Stimulated activated CD4-positive, alpha-beta T cell treated with anti-CD3 and anti-CD28 coated beads, Interleukin-2, amount 100 ng/mL, for 48 hours (primary cell): ENCODE data around the gene KLHL30.

Experiments used
- DNase-seq, 2 donors: peaks; one replicate each; pipeline ENCODE4 v3.0.0-alpha.2; 2020

Gene KLHL30

DNA sequence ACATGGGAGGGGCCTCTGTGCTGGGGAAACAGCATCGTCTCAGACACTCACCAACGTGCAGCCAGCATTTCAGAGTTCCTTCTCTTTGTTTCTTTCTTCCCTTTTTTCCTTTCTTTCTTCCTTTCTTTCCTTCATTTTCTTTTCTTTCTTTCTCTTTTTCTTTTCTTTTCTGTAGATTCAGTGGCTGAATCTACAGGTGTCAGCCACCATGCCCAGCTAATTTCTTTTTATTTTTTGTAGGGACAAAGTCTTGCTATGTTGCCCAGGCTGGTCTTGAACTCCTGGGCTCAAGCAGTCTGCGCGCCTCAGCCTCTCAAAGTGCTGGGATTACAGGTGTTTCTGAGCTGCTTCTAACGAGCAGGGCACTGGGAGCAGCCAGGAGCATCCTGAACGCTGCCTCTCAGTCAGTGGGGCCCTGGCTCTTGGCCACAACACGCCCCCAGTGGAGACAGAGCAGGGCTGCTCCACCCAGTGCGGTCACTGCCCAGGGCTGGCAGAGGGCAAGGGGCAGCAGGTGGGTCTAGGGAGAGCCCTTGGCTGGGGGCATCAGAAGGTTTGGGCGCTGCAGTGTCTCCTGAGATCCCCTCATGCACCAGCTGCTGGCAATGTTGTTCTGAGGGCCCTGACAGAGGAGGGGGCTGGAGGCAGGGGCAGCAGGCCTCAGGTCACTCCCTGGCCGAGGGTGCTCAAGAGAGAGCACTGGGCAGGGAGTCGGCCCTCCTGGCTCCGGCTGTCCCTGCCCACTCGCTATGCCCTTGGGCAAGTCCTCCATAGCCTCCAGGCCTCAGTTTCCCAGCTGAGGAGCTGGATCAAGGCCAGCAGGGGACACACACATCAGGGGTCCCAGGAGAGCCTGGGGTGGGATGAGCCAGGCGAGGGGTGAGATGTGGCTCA lies 4.7 kb upstream of the KLHL30 start:
- no peak for DNase-seq

DNA sequence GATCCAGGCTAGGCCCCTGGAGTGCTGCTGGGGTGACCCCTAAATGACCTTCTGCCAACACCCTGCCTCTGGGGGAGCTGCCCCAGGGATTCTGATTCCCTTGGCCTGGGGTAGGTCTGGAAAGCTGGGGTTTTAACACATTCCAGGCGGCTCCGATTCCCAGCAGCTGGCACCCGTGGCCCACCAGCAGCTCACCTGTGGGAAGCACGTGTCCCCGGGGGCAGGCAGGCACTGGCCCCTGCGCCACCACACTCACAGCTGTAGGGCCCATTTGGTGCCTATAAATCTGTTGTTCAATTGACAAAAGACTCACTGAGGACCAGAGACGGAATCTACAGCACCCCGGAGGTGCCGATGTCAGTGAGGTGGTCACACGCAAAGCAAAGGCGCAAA lies 4.1 kb upstream of the KLHL30 start:
- DNase-seq = no peak

DNA sequence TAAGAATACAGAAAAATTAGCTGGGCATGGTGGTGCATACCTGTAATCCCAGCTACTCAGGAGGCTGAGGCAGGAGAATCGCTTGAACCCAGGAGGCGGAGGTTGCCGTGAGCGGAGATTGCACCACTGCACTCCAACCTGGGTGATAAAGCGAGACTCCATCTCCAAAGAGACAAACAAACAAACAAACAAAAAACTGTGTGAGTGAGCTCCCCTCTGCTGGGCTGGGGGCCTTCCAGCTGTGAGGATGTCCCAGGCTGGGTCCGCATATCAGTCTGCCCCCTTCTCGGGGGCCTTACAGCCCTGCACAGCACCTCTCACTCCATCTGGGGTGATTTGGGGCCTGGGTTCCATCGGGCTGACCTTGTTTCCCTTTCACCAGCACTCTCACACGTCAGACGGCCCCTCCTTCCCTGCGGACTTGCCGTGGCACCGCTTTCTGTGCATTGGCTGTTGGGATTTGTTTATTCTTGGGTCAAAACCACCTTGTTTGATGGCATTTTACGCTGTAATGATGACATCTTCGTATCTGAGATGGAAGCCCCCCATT lies 2.8 kb upstream of the KLHL30 start:
- no peak for DNase-seq

DNA sequence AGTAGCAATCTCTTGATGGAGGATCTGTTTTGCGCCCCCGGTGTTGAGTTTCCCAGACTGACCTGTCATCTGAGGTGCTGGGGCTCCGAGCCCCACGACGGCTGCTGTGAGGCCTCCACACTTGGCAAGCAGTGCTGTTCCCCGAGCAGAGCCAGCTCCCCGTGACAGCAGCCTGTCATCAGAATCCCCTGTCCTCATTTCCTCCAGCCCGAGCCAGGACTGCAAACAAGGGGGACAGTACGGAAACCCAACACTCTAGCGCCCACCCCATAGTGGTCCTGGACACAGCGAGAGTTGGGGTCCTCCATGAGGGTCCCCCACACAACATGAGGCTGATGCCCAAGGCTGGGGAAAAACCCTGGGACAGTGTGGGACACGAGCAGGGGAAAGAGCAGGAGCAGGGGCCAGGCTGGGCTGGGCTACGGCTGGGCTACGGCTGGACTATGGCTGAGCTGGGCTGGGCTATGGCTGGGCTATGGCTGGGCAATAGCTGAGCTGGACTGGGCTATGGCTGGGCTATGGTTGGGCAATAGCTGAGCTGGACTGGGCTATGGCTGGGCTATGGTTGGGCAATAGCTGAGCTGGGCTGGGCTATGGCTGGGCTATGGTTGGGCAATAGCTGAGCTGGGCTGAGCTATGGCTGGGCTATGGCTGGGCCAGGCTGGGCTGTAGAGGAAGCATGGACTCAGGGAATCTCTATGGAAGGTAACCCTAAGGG lies 1.5 kb upstream of the KLHL30 start:
- no peak for DNase-seq

DNA sequence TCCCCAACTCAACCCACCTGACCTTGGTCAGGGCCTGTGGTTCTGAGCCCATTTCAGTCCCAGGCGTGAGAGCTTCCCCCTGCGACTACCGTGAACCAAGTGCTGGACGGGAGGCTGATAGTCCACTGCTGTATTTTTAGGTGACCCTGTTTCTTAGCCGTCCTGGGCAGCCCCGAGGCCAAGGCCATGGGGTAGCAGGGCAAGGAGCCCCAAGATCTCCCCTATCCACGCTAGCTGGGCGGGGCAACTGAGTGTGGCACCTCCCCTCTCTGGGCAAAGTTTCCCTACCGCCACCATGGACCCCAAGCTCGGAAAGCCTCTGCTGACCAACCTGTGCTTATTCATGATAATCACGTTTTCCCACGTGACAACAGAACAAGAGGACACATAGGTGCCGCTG lies 583 bp upstream of the KLHL30 start:
- no peak for DNase-seq

DNA sequence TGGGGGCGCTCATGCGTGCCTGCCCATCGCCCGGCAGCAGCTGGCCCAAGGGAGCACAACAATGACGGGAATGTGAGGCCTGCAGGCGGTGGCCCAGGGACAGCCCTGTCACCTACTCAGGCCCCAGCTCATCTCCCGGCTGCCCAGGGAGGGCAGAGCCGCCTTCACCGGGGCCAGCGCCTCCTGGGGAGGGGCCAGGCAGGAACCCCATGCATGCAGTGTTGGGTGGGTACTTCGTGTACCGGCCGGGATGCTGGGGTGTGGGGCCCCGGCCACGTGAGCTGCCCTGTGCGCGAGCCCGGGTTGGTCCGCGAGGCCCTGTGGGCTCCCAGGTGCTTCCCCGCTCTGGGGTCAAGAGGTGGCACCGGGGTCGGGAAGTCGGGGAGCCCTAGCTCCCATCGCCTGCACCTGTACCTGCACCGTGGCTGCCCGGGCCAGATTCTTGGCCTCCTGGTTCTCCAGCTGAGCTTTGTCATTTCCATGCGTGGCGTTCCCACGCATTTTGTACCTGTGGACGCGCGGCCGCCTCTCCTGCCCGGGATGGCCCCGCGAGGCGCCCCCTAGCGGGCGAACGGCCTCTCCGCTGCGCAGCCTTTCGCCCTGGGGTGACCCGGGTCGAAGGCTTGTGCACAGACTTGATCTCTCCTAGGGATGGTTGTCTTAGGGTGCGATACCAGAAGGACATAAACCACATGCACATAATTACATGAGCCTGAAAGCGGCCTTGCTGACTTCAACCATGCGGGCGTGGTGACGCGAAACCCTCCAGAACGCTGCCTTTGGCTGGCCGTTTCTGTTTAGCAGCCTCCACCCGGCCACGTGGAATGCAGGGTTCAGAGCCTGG lies 950 bp downstream of the KLHL30 start:
- peak; percentile 25 to 54 for DNase-seq

DNA sequence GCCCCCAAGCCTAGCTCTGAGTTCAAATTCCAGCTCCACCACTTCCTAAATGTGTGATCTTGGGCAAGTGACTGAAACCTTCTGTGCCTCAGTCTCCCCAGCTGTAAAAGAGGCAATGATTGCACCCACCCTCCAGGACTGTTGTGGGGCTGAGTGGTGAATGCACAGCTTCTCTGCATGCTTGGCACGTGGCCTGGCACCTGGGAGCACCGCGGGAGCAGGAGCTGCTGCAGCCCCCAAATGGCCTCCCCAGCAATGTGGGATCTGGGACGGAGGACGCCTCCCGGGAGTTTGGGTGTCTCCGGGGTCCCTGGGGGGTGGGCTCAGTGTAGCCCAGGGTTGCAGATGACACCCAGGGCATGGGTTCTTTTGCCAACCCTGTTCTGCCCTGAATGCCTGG lies 1.6 kb downstream of the KLHL30 start:
- DNase-seq = no peak

DNA sequence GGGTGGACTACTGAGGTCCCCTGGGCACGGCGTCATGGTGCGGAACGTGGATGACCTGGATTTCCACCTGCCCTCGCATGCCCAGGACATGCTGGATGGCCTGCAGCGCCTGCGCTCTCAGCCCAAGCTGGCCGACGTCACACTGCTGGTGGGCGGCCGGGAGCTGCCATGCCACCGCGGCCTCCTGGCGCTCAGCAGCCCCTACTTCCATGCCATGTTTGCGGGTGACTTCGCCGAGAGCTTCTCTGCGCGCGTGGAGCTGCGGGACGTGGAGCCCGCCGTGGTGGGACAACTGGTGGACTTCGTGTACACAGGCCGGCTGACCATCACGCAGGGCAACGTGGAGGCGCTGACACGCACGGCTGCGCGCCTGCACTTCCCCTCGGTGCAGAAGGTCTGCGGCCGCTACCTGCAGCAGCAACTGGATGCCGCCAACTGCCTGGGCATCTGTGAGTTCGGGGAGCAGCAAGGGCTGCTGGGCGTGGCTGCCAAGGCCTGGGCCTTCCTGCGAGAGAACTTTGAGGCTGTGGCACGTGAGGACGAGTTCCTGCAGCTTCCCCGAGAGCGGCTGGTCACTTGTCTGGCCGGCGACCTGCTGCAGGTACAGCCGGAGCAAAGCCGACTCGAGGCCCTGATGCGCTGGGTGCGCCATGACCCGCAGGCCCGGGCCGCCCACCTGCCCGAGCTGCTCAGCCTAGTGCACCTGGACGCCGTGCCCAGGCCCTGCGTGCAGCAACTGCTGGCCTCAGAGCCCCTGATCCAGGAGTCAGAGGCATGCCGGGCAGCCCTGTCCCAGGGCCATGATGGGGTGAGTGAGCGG lies 2.5 kb downstream of the KLHL30 start:
- no peak for DNase-seq

DNA sequence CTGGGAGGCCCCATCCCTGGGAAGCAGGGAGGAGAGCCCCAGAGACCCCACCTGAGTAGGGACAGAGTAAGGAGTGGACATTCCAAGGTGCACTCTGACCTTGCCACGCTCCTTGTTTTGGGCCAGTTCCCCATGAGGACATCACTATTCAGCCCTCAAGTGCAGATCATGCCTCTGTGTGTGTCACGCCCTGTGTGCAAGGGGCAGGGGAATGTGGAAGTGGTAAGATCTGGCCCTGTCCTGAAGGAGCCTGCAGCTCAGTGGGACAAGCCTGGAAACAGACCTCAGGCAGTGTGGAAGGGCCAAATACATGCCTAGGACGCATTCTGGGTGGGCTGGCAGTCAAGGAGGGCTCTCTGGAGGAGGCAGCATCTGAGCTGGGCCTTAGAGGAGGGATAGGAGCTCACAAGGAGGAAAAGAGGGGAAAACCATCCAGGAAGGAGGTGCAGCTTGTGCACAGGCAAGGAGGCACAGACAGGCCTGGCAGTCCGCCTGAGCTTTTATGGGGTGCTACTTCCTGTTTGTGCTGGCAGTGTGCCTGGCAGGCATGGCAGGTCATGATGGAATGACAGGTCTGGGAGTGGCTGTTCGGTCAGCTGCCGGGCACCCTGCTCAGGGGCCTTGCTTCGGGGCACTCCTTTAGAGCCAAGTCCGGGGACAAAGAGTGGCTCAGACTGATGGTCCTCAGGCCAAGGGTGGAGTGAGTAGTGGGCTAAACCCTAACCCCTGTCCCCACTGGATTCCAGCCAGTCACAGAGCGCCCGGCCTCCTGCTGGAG lies 3.3 kb downstream of the KLHL30 start:
- DNase-seq = no peak

DNA sequence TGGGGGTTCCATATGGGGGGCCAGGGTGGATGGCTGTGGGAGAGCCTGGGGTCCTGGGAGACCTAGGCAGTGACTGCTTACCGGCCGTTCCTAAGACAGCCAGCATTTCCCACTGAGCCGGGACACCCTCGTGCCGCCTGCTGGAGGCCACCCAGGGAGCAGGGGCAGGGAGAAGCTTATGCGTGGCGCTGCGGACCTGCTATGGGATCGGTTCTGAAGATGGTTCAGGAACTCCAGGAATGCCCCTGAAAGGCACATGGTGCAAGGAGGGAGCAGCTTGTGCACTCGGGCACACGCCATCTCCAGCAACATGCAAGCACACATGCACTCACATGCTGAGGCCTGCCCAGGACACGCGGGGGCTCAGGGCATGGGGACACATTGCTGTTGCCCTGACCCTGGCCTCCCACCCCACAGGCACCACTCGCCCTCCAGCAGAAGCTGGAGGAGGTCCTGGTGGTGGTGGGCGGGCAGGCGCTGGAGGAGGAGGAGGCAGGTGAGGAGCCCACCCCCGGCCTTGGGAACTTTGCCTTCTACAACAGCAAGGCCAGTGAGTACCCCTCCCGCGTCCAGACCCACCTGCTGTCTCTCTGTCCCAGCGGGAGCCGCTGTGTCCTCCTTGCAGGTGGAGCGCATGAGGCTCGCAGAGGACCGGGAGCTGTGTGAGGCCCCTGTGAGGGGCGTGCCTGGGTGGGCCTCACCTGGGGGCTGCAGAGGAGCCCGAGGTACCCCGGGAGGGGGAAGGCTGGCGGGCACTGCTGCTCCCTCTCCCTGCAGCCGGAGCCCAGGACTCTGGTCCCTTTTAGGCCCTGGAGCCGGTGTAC lies 4.1 kb downstream of the KLHL30 start:
- DNase-seq = no peak

DNA sequence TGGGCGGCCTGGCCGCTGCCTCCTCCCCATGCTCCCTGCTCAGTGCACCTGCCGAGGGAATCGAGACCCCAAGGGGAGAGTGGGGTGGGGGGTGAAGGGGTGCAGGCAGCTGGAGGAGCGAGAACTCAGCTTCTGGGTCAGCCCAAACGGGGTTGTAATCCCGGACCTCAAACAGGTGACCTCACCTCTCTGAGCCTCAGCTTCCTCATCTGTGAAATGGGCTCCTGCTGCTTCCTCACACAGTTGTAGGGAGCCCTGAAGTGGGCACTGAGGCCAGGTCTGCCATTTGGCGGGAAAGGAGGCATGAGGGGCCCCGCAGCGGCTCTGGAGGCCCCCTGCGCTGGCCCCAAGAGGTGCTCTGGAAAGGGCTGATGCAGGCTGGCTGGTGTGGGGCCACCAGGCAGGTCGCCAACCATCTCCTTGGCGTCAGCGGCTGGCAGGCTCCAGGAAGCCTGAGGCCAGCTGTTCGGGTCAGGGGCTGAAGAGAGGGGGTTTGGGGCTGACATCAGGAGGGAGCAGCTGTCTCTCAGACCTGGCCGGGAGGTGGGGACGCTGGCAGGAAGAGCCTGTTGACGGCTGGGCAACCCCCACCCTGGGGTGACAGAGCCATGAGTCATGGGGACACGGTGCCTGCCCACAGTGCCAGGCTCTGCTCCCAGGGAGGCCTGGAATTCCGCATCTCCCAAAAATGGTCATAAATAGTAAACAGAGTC lies 4.9 kb downstream of the KLHL30 start:
- DNase-seq = no peak

DNA sequence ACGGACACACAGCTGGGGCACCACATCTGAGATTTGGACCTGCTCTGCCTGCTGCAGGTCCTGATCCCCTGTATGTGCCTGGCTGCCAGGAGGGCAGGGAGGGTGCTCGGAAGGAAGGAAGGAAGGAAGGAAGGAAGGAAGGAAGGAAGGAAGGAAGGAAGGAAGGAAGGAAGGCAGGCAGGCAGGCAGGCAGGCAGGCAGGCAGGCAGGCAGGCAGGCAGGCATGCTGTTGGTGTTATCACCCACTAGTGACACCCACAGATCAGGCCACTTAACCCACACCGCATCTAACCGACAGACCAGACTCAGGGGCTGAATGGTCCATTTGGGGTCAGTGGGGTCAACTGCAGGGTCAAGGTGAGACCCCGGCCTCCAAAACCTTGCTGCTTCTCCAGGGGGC lies 5.8 kb downstream of the KLHL30 start:
- DNase-seq = no peak

DNA sequence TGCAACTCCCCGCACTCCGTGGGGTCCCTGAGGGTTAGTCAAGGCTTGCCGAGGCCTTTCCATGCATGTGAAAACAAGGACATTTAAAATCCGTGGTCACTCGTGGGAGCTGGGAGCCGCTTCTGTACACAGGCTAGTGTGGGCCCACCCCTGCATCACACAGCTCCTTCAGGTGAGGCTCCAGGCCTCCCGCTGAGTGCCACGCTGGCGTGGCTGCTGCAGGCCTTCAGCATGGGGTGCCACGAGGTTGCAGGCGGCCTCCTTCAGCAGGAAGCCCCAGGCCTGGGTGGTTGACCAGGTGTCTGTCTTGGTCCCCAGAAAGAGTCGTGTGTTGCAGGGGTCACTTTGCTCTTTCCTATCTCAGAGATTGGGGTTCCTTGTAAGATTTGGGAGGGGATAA lies 6.6 kb downstream of the KLHL30 start:
- no peak for DNase-seq

DNA sequence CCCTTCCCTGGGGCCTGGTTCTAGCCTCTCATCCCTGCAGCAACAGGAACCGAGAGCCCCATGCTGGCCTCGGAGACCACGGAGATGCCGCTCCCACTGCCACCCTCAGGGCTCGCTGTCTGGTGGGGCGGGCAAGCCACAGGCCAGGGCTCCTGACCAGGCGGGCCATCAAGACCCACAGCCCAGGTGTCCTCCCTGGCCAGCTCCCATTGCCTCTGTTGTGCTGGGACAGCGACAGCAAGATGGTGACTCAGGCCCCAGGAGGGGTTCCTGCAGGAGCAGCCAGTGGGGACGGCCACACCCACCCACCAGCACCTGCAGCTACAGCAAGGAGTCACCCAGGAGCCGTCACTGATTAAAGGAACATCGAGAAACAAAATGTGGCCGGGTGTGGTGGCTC lies 7.4 kb downstream of the KLHL30 start:
- DNase-seq = no peak

DNA sequence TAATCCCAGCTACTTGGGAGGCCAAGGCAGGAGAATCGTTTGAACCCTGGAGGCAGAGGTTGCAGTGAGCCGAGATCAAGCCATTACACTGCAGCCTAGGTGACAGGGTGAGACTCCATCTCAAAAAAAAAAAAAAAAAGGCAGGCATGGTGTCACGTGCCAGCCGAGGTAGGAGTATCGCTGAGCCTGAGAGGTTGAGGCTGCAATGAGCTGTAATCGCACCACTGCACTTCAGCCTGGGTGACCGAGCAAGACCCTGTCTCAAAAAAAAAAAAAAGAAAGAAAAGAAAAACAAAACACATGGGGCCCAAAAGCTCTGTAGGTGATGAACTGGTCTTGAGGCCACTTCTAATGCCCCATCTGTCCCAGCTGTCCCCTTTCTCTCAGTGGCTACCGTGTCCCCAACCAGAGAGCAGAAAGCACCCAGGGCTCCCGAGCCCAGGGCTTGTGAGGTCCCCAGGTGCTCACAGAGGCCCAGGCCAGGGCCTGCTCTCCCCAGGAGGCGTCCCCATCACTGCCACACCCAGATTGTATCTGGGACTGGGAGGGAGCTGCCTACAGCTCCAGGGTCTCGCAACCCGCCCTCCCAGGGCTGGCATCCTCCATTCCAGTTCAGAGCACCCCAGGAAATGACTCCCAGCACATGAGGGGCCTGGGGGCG lies 8.5 kb downstream of the KLHL30 start:
- DNase-seq = no peak

DNA sequence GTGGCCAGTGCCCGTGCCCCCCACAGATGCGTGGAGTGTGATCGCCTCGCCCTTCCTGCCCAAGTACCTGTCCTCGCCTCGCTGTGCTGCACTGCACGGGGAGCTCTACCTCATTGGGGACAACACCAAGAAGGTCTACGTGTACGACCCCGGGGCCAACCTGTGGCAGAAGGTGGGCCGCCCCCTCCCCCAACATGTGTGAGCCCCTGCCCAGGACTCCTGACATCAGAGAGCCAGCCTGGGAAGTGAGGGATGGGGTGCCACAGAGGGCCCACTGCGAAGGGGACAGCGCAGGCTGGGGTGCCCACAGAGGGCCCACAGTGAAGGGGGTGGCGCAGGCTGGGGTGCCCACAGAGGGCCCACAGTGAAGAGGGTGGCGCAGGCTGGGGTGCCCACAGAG lies 10.5 kb downstream of the KLHL30 start:
- no peak for DNase-seq

DNA sequence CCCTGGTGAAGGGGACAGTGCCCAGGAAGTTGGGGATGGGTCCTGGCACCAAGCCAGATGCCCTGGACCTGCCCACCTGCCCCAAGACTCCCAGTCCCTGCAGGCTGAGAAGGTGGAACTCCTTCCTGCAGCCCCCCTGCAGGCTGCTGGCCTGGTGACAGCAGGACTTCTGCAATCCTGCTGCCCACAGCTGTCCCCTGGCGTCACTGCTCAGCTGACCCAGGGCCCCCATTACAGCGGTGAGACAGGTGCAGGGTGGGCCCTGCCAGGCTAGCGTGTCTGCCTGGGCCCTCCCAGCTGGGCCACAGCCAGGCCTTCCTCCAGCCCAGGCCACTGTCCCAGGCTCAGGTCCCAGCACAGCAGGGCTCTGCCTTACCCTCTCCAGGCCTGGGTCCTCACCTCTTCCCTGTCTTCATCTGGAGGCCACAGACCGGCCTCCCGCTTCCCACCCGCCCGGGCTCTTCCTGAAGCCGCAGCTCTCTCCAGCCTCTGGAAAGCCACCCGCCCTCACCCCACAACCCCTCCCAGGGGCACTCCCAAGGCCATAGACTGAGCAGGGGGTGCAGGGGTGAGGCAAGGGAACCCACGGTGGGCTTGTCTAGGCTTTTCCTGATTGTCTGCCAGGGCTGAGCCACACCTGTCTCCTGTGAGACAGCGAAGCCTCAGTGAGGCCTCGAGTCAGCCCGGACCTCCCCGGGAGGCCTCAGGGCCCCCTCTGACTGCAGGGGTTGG lies 11.5 kb downstream of the KLHL30 start:
- DNase-seq = no peak

DNA sequence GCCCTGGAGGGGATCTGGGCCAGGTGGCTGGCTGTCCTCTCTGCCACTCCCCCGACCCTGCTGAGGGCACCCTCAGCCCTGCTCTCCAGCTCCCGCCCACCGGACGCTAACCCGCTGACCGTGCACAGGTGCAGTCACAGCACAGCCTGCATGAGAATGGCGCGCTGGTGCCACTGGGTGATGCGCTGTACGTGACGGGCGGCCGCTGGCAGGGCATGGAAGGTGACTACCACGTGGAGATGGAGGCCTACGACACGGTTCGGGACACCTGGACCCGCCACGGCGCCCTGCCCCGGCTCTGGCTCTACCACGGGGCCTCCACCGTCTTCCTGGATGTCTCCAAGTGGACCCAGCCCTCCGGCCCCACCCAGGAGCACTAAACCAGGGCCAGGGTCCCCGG lies 12.2 kb downstream of the KLHL30 start:
- DNase-seq = no peak

DNA sequence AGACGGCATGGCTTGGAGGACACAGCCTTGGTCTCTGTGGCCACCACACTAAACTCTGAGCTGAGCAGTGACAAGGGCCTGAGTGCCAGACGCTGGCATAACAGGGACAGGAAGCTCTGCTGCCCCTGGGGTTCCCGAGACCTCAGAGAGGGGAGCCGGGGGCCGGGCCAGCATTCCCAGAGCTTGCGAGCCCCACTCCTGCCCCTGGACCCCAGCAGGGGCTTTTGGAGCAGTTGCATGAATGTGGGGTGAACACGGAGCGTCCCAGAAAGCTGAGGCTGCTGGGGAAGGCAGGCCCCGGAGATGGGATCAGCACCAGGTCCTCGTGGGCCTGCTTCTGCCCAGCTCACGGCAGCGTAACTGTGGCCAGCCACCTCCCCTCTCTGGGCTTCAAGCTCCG lies 12.7 kb downstream of the KLHL30 start:
- no peak for DNase-seq
